H9 (cell line): ENCODE measurements around the gene NEBL. TPM values are rescaled to one million over a fixed set of nuclear protein-coding genes. Genes with fewer than 3 reads are reported as not detected.

Experiments
- DNase-seq: peaks from one replicate; pipeline ENCODE4 v3.0.0-alpha.2; 2017
- H2AFZ ChIP-seq: one replicate; pipeline ENCODE4 v1.6.1; 2013; ENCODE audit warnings: mild to moderate bottlenecking, low read length, control low read depth, moderate library complexity
- H2AK5ac ChIP-seq: 2 replicates; pipeline ENCODE4 v1.6.1; 2013; ENCODE audit warnings: low read length, control low read depth, mixed read lengths; ENCODE audit not compliant: insufficient read length
- H2BK120ac ChIP-seq: one replicate; pipeline ENCODE4 v1.6.1; 2013; ENCODE audit warnings: low read depth, mild to moderate bottlenecking, low read length, control low read depth, inconsistent platforms; ENCODE audit not compliant: poor library complexity, severe bottlenecking
- H2BK12ac ChIP-seq: 2 replicates; pipeline ENCODE4 v1.6.1; 2013; ENCODE audit warnings: low read length, control low read depth, mixed read lengths, low read depth; ENCODE audit not compliant: insufficient read length
- H2BK15ac ChIP-seq: 2 replicates; pipeline ENCODE4 v1.6.1; 2013; ENCODE audit warnings: low read depth, low read length, control low read depth
- H2BK20ac ChIP-seq: one replicate; pipeline ENCODE4 v1.6.1; 2013; ENCODE audit warnings: low read depth, mild to moderate bottlenecking, low read length, control low read depth, inconsistent platforms; ENCODE audit not compliant: poor library complexity, severe bottlenecking
- H2BK5ac ChIP-seq: 2 replicates; pipeline ENCODE4 v1.6.1; 2013; ENCODE audit warnings: low read length, control low read depth, mixed read lengths; ENCODE audit not compliant: insufficient read length
- H3K14ac ChIP-seq: 2 replicates; pipeline ENCODE4 v1.6.1; 2013; ENCODE audit warnings: low read length, control low read depth; ENCODE audit not compliant: insufficient read depth
- H3K18ac ChIP-seq: 2 replicates; pipeline ENCODE4 v1.6.1; 2013; ENCODE audit warnings: low read depth, mild to moderate bottlenecking, mixed read lengths, low read length, control low read depth; ENCODE audit not compliant: insufficient read length
- H3K23ac ChIP-seq: 2 replicates; pipeline ENCODE4 v1.6.1; 2013; ENCODE audit warnings: low read length, control low read depth, mixed read lengths, low read depth; ENCODE audit not compliant: insufficient read length
- H3K23me2 ChIP-seq: 2 replicates; pipeline ENCODE4 v1.6.1; 2013; ENCODE audit warnings: low read depth, mild to moderate bottlenecking, mixed read lengths, low read length, control low read depth; ENCODE audit not compliant: insufficient read length, poor library complexity, severe bottlenecking
- H3K27ac ChIP-seq: 2 replicates; pipeline ENCODE4 v1.5.1; 2013; ENCODE audit warnings: low read length, control low read depth, mixed read lengths, low read depth; ENCODE audit not compliant: insufficient read length
- H3K27me3 ChIP-seq: 2 replicates; pipeline ENCODE4 v1.6.1; 2013; ENCODE audit warnings: low read length, control low read depth, inconsistent platforms; ENCODE audit not compliant: insufficient read depth
- H3K4ac ChIP-seq: 2 replicates; pipeline ENCODE4 v1.6.1; 2013; ENCODE audit warnings: low read depth, mild to moderate bottlenecking, control low read depth, inconsistent platforms, low read length, moderate library complexity
- H3K4me1 ChIP-seq: 2 replicates; pipeline ENCODE4 v1.6.1; 2013; ENCODE audit warnings: low read length, control low read depth, inconsistent platforms; ENCODE audit not compliant: insufficient read depth
- H3K4me2 ChIP-seq: 2 replicates; pipeline ENCODE4 v1.6.1; 2013; ENCODE audit warnings: low read length, control low read depth, mixed read lengths; ENCODE audit not compliant: insufficient read length, insufficient read depth
- H3K56ac ChIP-seq: 2 replicates; pipeline ENCODE4 v1.6.1; 2013; ENCODE audit warnings: low read depth, mild to moderate bottlenecking, mixed read lengths, low read length, control low read depth; ENCODE audit not compliant: insufficient read length
- H3K79me1 ChIP-seq: 2 replicates; pipeline ENCODE4 v1.6.1; 2013; ENCODE audit warnings: low read depth, mild to moderate bottlenecking, moderate library complexity, low read length, control low read depth, inconsistent platforms; ENCODE audit not compliant: insufficient read depth, poor library complexity, severe bottlenecking
- H3K79me2 ChIP-seq: 2 replicates; pipeline ENCODE4 v1.6.1; 2013; ENCODE audit warnings: low read length, control low read depth, inconsistent platforms; ENCODE audit not compliant: insufficient read depth
- H3K9ac ChIP-seq: 2 replicates; pipeline ENCODE4 v1.6.1; 2013; ENCODE audit warnings: low read length, control low read depth, mixed read lengths; ENCODE audit not compliant: insufficient read length; ENCODE audit errors: extremely low read depth
- H3K9me3 ChIP-seq: one replicate; pipeline ENCODE4 v1.6.1; 2013; ENCODE audit warnings: low read depth, low read length, inconsistent platforms; ENCODE audit not compliant: control insufficient read depth
- H3T11ph ChIP-seq: one replicate; pipeline ENCODE4 v1.6.1; 2013; ENCODE audit warnings: mild to moderate bottlenecking, low read length, control low read depth, inconsistent platforms
- H4K20me1 ChIP-seq: one replicate; pipeline ENCODE4 v1.6.1; 2013; ENCODE audit not compliant: control insufficient read depth, insufficient read length, insufficient read depth
- H4K5ac ChIP-seq: 2 replicates; pipeline ENCODE4 v1.6.1; 2013; ENCODE audit warnings: low read depth, mild to moderate bottlenecking, mixed read lengths, low read length, control low read depth; ENCODE audit not compliant: insufficient read length
- H4K8ac ChIP-seq: replicated peaks from 2 replicates; pipeline ENCODE4 v1.6.1; 2013; ENCODE audit warnings: low read length, control low read depth, mixed read lengths, low read depth; ENCODE audit not compliant: insufficient read length
- H4K91ac ChIP-seq: 2 replicates; pipeline ENCODE4 v1.6.1; 2013; ENCODE audit warnings: low read depth, mild to moderate bottlenecking, moderate library complexity, mixed read lengths, low read length, control low read depth; ENCODE audit not compliant: insufficient read length
- H3K27ac Mint-ChIP-seq, 3 experiments: 2 replicates in 2 of 3; 3 replicates in 1 of 3; pipeline ENCODE4 v1.8.0; 2020 to 2021; ENCODE audit warnings: mixed read lengths in 3 of 3, mild to moderate bottlenecking in 1 of 3, moderate library complexity in 1 of 3
- H3K27me3 Mint-ChIP-seq: 2 replicates; pipeline ENCODE4 v1.8.0; 2021; ENCODE audit warnings: low read depth, mild to moderate bottlenecking, moderate library complexity, mixed read lengths
- H3K36me3 Mint-ChIP-seq, 3 experiments: 2 replicates in 2 of 3; 3 replicates in 1 of 3; pipeline ENCODE4 v1.8.0; 2020 to 2021; ENCODE audit warnings: low read depth in 3 of 3, mixed read lengths in 3 of 3; ENCODE audit not compliant: insufficient read depth in 1 of 3
- H3K4me1 Mint-ChIP-seq, 2 experiments: 2 replicates each; pipeline ENCODE4 v1.8.0; 2020; ENCODE audit warnings: mixed read lengths in 2 of 2
- H3K4me3 Mint-ChIP-seq, 2 experiments: 2 replicates in 1 of 2; 3 replicates in 1 of 2; pipeline ENCODE4 v1.8.0; 2020 to 2021; ENCODE audit warnings: mild to moderate bottlenecking in 2 of 2, mixed read lengths in 2 of 2, moderate library complexity in 1 of 2
- H3K9me3 Mint-ChIP-seq, 2 experiments: 2 replicates in 1 of 2; 3 replicates in 1 of 2; pipeline ENCODE4 v1.8.0; 2020; ENCODE audit warnings: mild to moderate bottlenecking in 2 of 2, mixed read lengths in 2 of 2, moderate library complexity in 1 of 2
- CTCF ChIP-seq: fragments of 200-600 bp; sonication (generic); conservative IDR thresholded peaks from 3 replicates; pipeline ENCODE4 v1.8.0; 2021; ENCODE audit warnings: antibody characterized with exemption, mild to moderate bottlenecking
- WGBS: extraction: QIAGEN DNeasy Blood & Tissue Kit; methylation state at CpG from one replicate; pipeline ENCODE4 v1.1.7; 2013; ENCODE audit warnings: missing lambda C conversion rate, low lambda C conversion rate, mixed read lengths; ENCODE audit not compliant: insufficient read length; ENCODE audit errors: extremely low coverage; 5-methylcytosine and 5-hydroxymethylcytosine counted together
- total RNA-seq: library from RNA; stranded (reverse); gene quantifications from 2 replicates; pipeline ENCODE4 v1.2.1, GENCODE V29; 2021

The NEBL gene
- total RNA-seq, 1 experiment from 2014 or later, result 20.9 TPM

GRCh38 chr10:20822825-20823224, 74.3 kb downstream of the NEBL start:
- Histone ChIP-seq H3K14ac (no peak overlapping the region), H3K27me3 (no peaks in the 10 kb centered on the region), H3K9me3 (no peaks in the 10 kb centered on the region), H2BK5ac (no peak overlapping the region), H3K4ac (no peak overlapping the region), H2BK20ac (no peak overlapping the region), H3K9ac (no peak overlapping the region), H3K4me1 (no peaks in the 10 kb centered on the region), H3K4me2 (no peak overlapping the region), H4K20me1 (no peaks in the 10 kb centered on the region), H2AK5ac (no peak overlapping the region), H3K56ac (no peak overlapping the region), H3K18ac (no peak overlapping the region), H2BK15ac (no peak overlapping the region), H3K27ac (no peak overlapping the region), H4K5ac (no peak overlapping the region), H4K91ac (no peak overlapping the region), H3K23ac (no peak overlapping the region), H2BK120ac (no peak overlapping the region), H4K8ac (no peak overlapping the region), H3K23me2 (no peaks in the 10 kb centered on the region), H3T11ph (no peak overlapping the region), H2BK12ac (no peak overlapping the region), H3K79me1 (no peaks in the 10 kb centered on the region), H3K79me2 (no peaks in the 10 kb centered on the region), H2AFZ (no peak overlapping the region)
- Mint-ChIP-seq H3K27ac (no peak overlapping the region), H3K4me3 (no peak overlapping the region), H3K36me3 (peaks cover 0 to 4% (median 0%) of the 10 kb centered on the region in 3 experiments; a peak in 1 of 7 replicates), H3K4me1 (no peaks in the 10 kb centered on the region), H3K9me3 (no peaks in the 10 kb centered on the region), H3K27me3 (no peaks in the 10 kb centered on the region)
- DNase-seq, result no peak
- WGBS, result no CpG with 5 or more reads among the region's 4 CpGs
- no peak for TF ChIP-seq CTCF
